ENCODE results near the gene POM121.
"Not testable (repeated sequence)": the region's sequence is repeated elsewhere in the genome, so short reads cannot be mapped to it uniquely, and the experiment has no call there.

Gene POM121

GRCh38 chr7:72924733-72925545, at the start of gene POM121:
Gene POM121, plus strand, starts transcription at chr7:72925095. Its CDS starts 27 bp downstream, at chr7:72925122.
- peak; percentile 54 for DNase-seq (ENCODE audit: extremely low read depth, low read depth)
- TF ChIP-seq, protein P1, sequence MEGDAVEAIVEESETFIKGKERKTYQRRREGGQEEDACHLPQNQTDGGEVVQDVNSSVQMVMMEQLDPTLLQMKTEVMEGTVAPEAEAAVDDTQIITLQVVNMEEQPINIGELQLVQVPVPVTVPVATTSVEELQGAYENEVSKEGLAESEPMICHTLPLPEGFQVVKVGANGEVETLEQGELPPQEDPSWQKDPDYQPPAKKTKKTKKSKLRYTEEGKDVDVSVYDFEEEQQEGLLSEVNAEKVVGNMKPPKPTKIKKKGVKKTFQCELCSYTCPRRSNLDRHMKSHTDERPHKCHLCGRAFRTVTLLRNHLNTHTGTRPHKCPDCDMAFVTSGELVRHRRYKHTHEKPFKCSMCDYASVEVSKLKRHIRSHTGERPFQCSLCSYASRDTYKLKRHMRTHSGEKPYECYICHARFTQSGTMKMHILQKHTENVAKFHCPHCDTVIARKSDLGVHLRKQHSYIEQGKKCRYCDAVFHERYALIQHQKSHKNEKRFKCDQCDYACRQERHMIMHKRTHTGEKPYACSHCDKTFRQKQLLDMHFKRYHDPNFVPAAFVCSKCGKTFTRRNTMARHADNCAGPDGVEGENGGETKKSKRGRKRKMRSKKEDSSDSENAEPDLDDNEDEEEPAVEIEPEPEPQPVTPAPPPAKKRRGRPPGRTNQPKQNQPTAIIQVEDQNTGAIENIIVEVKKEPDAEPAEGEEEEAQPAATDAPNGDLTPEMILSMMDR (IDR thresholded peaks at IDR 0.05; ENCODE audit: low read depth, low read length) = no peak

GRCh38 chr7:72879079-72879736, 45.7 kb upstream of the POM121 start:
- DNase-seq (ENCODE audit: extremely low read depth, low read depth) = peak; percentile 63

GRCh38 chr7:72879737-72880215, 45.1 kb upstream of the POM121 start:
- DNase-seq (ENCODE audit: extremely low read depth, low read depth) = peak; percentile 24

DNA sequence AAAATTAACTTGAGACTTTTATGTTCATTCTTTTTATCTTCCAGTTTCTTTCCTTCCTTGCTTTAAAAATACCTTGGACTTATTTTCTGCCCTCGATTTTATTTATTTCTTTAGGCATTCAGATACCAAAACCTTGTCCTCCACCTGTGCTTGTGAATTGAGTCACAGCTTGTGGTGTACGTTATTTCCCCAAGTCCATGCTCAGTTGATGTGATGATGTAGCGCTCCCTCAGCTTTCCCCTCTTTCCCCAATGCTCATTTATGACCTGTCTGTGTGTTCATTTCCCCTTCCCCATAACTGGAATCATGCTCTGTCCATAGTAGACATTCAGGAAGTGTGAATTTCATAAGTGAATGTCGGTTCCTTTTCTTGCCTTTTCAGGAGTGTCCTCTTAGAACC, 33.1 kb upstream of the POM121 start:
- not testable (repeated sequence) for DNase-seq (ENCODE audit: extremely low read depth, low read depth)

DNA sequence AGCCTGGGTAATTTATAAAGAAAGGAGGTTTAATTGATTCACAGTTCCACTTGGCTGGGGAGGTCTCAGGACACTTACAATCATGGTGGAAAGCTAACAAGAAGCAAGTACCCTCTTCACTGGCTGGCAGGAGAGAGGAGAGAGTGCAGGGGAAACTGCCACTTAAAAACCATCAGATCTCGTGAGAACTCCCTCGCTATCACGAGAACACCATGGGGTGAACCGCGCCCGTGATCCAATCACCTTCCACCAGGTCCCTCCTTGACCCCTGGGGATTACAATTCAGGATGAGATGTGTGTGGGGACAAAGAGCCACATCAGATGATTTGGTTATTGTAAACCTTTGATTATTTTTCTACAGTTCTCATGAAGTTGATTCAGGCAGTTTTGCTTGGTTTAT, 20.2 kb upstream of the POM121 start:
- DNase-seq (ENCODE audit: extremely low read depth, low read depth) = not testable (repeated sequence)

DNA sequence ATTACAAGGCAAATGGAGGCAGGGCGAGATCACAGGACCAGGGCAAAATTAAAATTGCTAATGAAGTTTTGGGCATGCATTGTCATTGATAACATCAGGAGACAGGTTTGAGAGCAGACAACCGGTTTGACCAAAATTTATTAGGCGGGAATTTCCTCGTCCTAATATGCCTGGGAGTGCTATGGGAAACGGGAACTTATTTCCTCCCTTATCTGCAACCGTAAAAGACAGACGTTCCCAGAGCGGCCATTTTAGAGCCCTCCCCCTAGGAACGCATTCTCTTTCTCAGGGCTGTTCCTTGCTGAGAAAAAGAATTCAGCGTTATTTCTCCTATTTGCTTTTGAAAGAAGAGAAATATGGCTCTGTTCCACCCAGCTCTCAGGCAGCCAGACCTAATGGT, 16.5 kb upstream of the POM121 start:
- DNase-seq (ENCODE audit: extremely low read depth, low read depth) = not testable (repeated sequence)

- DNase-seq (ENCODE audit: extremely low read depth, low read depth) = not testable (repeated sequence)
Observed at GRCh38 chr7:72911395-72911794, 13.5 kb upstream of the POM121 start.

- not testable (repeated sequence) for DNase-seq (ENCODE audit: extremely low read depth, low read depth)
Observed at GRCh38 chr7:72913750-72914149, 11.1 kb upstream of the POM121 start.

GRCh38 chr7:72914756-72915525, 10.0 kb upstream of the POM121 start:
- TF ChIP-seq, protein P1 (IDR thresholded peaks at IDR 0.05; ENCODE audit: low read depth, low read length) = peak; percentile 58
- peak; percentile 10 for DNase-seq (ENCODE audit: extremely low read depth, low read depth)

GRCh38 chr7:72919256-72919775, 5.6 kb upstream of the POM121 start:
- TF ChIP-seq, protein P1 (IDR thresholded peaks at IDR 0.05; ENCODE audit: low read depth, low read length) = no peak
- no peak for DNase-seq (ENCODE audit: extremely low read depth, low read depth)

- TF ChIP-seq, protein P1 (IDR thresholded peaks at IDR 0.05; ENCODE audit: low read depth, low read length) = no peak
- DNase-seq (ENCODE audit: extremely low read depth, low read depth) = no peak
Observed at GRCh38 chr7:72924386-72924732, 536 bp upstream of the POM121 start.
